GM21717 (cell line): ENCODE measurements around the gene ALB.

Source experiments
- ATAC-seq: cut with Tn5 transposase; IDR thresholded peaks from one replicate; pipeline ENCODE4 v1.9.1; 2021; ENCODE audit warnings: mild to moderate bottlenecking, moderate library complexity; ENCODE audit not compliant: unreplicated experiment

ALB gene

DNA sequence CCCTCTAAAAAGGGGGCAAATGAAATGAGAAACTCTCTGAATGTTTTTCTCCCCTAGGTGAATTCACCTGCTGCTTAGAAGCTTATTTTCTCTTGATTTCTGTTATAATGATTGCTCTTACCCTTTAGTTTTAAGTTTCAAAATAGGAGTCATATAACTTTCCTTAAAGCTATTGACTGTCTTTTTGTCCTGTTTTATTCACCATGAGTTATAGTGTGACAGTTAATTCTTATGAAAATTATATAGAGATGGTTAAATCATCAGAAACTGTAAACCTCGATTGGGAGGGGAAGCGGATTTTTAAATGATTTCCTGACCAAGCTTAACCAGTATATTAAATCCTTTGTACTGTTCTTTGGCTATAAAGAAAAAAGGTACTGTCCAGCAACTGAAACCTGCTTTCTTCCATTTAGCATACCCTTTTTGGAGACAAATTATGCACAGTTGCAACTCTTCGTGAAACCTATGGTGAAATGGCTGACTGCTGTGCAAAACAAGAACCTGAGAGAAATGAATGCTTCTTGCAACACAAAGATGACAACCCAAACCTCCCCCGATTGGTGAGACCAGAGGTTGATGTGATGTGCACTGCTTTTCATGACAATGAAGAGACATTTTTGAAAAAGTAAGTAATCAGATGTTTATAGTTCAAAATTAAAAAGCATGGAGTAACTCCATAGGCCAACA lies 4.2 kb downstream of the ALB start:
- ATAC-seq, result no peak

DNA sequence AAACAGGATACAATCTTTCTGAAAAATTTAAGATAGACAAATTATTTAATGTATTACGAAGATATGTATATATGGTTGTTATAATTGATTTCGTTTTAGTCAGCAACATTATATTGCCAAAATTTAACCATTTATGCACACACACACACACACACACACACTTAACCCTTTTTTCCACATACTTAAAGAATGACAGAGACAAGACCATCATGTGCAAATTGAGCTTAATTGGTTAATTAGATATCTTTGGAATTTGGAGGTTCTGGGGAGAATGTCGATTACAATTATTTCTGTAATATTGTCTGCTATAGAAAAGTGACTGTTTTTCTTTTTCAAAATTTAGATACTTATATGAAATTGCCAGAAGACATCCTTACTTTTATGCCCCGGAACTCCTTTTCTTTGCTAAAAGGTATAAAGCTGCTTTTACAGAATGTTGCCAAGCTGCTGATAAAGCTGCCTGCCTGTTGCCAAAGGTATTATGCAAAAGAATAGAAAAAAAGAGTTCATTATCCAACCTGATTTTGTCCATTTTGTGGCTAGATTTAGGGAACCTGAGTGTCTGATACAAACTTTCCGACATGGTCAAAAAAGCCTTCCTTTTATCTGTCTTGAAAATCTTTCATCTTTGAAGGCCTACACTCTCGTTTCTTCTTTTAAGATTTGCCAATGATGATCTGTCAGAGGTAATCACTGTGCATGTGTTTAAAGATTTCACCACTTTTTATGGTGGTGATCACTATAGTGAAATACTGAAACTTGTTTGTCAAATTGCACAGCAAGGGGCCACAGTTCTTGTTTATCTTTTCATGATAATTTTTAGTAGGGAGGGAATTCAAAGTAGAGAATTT lies 5.2 kb downstream of the ALB start:
- no peak for ATAC-seq

- ATAC-seq, result no peak
Measured at GRCh38 chr4:73409978-73410548, 6.0 kb downstream of the ALB start.

DNA sequence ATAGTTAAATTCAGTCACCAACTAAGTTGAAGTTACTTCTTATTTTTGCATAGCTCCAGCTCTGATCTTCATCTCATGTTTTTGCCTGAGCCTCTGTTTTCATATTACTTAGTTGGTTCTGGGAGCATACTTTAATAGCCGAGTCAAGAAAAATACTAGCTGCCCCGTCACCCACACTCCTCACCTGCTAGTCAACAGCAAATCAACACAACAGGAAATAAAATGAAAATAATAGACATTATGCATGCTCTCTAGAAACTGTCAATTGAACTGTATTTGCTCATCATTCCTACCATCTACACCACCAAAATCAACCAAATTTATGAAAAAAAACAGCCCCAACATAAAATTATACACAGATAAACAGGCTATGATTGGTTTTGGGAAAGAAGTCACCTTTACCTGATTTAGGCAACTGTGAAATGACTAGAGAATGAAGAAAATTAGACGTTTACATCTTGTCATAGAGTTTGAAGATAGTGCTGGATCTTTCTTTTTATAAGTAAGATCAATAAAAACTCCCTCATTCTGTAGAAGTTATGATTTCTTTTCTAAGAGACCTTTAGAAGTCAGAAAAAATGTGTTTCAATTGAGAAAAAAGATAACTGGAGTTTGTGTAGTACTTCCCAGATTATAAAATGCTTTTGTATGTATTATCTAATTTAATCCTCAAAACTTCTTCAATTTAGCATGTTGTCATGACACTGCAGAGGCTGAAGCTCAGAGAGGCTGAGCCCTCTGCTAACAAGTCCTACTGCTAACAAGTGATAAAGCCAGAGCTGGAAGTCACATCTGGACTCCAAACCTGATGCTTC lies 7.0 kb downstream of the ALB start:
- no peak for ATAC-seq

- ATAC-seq, result no peak
Measured at GRCh38 chr4:73411731-73412414, 7.8 kb downstream of the ALB start.

GRCh38 chr4:73413294-73413755 lies 9.2 kb downstream of the ALB start:
- ATAC-seq, result no peak

GRCh38 chr4:73414936-73415271 lies 10.8 kb downstream of the ALB start:
- no peak for ATAC-seq

- ATAC-seq, result no peak
Measured at GRCh38 chr4:73415807-73416238, 11.7 kb downstream of the ALB start.

- no peak for ATAC-seq
Measured at GRCh38 chr4:73416423-73417087, 12.5 kb downstream of the ALB start.

GRCh38 chr4:73417342-73417741 lies 13.3 kb downstream of the ALB start:
- ATAC-seq, result no peak

- ATAC-seq, result no peak
Measured at GRCh38 chr4:73417973-73418372, 13.9 kb downstream of the ALB start.

GRCh38 chr4:73418677-73419076 lies 14.6 kb downstream of the ALB start:
- ATAC-seq, result no peak

GRCh38 chr4:73419106-73420038 lies 15.3 kb downstream of the ALB start:
- no peak for ATAC-seq

- ATAC-seq, result no peak
Measured at GRCh38 chr4:73420615-73421014, 16.5 kb downstream of the ALB start.

- no peak for ATAC-seq
Measured at GRCh38 chr4:73421708-73422457, 17.8 kb downstream of the ALB start.

DNA sequence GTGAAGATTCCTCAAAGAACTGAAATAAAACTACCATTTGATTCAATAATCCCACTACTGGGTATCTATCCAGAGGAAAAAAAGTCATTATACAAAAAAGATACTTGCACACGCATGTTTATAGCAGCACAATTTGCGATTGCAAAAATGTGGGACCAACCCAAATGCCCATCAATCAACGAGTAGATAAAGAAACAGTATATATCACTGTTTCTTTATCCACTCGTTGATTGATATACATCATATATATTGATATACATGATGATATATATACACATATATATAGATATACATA lies 18.3 kb downstream of the ALB start:
- no peak for ATAC-seq

DNA sequence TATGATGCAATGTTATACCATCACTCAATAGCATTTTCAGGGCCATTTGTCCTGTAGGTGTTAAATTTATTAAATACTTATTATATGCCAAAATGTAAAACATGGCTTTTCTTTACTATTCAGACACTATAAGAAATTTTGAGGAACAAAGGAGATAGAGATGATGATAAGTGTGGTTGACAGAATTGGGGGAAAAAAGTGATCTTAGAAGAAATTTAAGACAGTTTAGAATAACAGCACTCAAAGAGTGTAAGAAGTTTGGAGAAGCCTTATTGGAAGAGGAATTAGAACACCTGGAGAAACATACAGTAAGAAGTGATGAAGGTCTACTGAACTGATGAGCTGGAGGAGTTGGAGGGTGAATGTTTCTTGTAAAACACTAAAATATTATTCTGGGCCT lies 19.1 kb downstream of the ALB start:
- ATAC-seq, result no peak

DNA sequence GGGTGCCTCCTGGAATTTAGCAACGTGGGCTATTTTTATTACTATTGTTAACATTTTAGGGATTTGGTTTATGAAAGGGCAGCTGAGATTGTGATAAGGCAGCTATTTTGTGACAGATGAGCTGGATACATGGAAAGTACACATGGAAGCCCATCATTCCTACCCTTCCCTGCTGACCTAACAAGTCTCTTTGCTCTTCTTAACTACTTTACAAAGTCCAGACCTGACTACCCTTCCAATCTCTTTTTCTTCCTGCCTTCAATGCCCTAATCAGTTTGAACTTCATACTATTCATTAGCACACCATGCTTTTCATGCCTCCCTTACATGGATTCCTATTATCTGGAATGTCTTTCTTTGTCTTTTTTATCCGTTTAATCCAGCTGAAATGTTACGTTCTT lies 22.6 kb downstream of the ALB start:
- ATAC-seq, result no peak
